Loucy (cell line): ENCODE data around the gene STX8.

Experiments used
- H2AFZ ChIP-seq: fragments of 200-600 bp; sonication (generic); 2 replicates; pipeline ENCODE4 v1.6.0; 2016; ENCODE audit warnings: antibody characterized with exemption, mild to moderate bottlenecking, low read length, moderate library complexity
- H3F3A ChIP-seq: fragments of 200-600 bp; 2 replicates; pipeline ENCODE4 v1.6.0; 2016; ENCODE audit warnings: antibody characterized with exemption, low read depth, mild to moderate bottlenecking
- H3K27me3 ChIP-seq: fragments of 200-600 bp; sonication (generic); 2 replicates; pipeline ENCODE4 v1.6.1; 2014; ENCODE audit warnings: low read length, mild to moderate bottlenecking; ENCODE audit not compliant: insufficient read depth, poor library complexity, severe bottlenecking
- H3K36me3 ChIP-seq: fragments of 200-600 bp; sonication (generic); 2 replicates; pipeline ENCODE4 v1.6.1; 2016; ENCODE audit warnings: low read length; ENCODE audit not compliant: insufficient read depth
- H3K4me1 ChIP-seq: fragments of 200-600 bp; sonication (generic); 2 replicates; pipeline ENCODE4 v1.5.1; 2014; ENCODE audit warnings: low read length, mild to moderate bottlenecking; ENCODE audit not compliant: insufficient read depth, poor library complexity, severe bottlenecking
- H3K4me2 ChIP-seq: fragments of 200-600 bp; sonication (generic); 2 replicates; pipeline ENCODE4 v1.6.0; 2014; ENCODE audit warnings: antibody characterized with exemption, low read length, low read depth, mild to moderate bottlenecking; ENCODE audit not compliant: poor library complexity, severe bottlenecking
- H3K4me3 ChIP-seq: fragments of 200-600 bp; sonication (generic); 2 replicates; pipeline ENCODE4 v1.5.1; 2014; ENCODE audit warnings: low read length, mild to moderate bottlenecking, mixed read lengths; ENCODE audit not compliant: poor library complexity, severe bottlenecking
- H3K79me2 ChIP-seq: fragments of 200-600 bp; sonication (generic); 2 replicates; pipeline ENCODE4 v1.6.1; 2014; ENCODE audit warnings: low read length; ENCODE audit not compliant: insufficient read depth
- H3K9ac ChIP-seq: fragments of 200-600 bp; sonication (generic); 2 replicates; pipeline ENCODE4 v1.6.0; 2014; ENCODE audit warnings: mild to moderate bottlenecking, low read depth, low read length, moderate library complexity; ENCODE audit not compliant: poor library complexity, severe bottlenecking
- H3K9me2 ChIP-seq: fragments of 200-600 bp; sonication (generic); replicated peaks from 2 replicates; pipeline ENCODE4 v1.6.1; 2016; ENCODE audit warnings: low read depth, low read length, mixed read lengths
- H3K9me3 ChIP-seq: fragments of 200-600 bp; sonication (generic); 2 replicates; pipeline ENCODE4 v1.6.1; 2014; ENCODE audit warnings: mild to moderate bottlenecking, antibody characterized with exemption, low read length, low read depth; ENCODE audit not compliant: insufficient read depth
- H4K20me1 ChIP-seq: fragments of 200-600 bp; sonication (generic); 2 replicates; pipeline ENCODE4 v1.6.0; 2014; ENCODE audit warnings: antibody characterized with exemption, low read length, mild to moderate bottlenecking; ENCODE audit not compliant: insufficient read depth, poor library complexity, severe bottlenecking
- EZH2phosphoT487 ChIP-seq: fragments of 200-600 bp; IDR thresholded peaks from 2 replicates; pipeline ENCODE4 v1.6.1; 2018; ENCODE audit warnings: antibody characterized with exemption, mild to moderate bottlenecking, moderate library complexity, borderline replicate concordance
- TF ChIP-seq, protein P1 (sequence below): fragments of 200-600 bp; sonication (generic); conservative IDR thresholded peaks from 2 replicates; pipeline ENCODE4 v1.5.1; 2014; ENCODE audit warnings: mild to moderate bottlenecking, antibody characterized with exemption, low read length

STX8 gene

DNA sequence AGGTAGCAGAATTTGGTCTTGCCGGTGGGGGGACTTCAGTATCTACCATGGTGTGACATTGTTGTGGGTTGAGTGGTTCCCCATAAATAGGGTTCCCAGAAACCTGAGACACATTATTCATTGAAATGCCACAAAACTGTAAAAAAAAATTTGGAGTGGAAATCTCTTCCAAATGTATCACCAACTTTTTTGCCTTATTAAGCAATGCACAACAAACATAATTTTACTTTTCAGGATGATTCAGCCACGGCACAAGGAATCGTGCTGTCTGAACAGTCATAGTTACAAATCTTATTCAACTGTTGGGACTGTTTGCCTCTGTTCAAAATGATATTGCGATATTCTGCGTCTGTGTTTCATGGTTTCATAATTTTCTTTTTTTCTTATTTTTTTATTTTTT lies 373.1 kb downstream of the STX8 start:
- no peak for TF ChIP-seq EZH2phosphoT487
- TF ChIP-seq, protein P1, sequence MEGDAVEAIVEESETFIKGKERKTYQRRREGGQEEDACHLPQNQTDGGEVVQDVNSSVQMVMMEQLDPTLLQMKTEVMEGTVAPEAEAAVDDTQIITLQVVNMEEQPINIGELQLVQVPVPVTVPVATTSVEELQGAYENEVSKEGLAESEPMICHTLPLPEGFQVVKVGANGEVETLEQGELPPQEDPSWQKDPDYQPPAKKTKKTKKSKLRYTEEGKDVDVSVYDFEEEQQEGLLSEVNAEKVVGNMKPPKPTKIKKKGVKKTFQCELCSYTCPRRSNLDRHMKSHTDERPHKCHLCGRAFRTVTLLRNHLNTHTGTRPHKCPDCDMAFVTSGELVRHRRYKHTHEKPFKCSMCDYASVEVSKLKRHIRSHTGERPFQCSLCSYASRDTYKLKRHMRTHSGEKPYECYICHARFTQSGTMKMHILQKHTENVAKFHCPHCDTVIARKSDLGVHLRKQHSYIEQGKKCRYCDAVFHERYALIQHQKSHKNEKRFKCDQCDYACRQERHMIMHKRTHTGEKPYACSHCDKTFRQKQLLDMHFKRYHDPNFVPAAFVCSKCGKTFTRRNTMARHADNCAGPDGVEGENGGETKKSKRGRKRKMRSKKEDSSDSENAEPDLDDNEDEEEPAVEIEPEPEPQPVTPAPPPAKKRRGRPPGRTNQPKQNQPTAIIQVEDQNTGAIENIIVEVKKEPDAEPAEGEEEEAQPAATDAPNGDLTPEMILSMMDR, result no peak
- Histone ChIP-seq H3K27me3 (no peaks in the 10 kb centered on the region), H3F3A (no peaks in the 10 kb centered on the region), H3K79me2 (no peaks in the 10 kb centered on the region), H3K4me2 (no peak overlapping the region), H3K36me3 (no peaks in the 10 kb centered on the region), H3K9me3 (no peaks in the 10 kb centered on the region), H3K4me3 (no peak overlapping the region), H4K20me1 (no peaks in the 10 kb centered on the region), H3K9me2 (no peaks in the 10 kb centered on the region), H2AFZ (no peak overlapping the region), H3K9ac (no peak overlapping the region), H3K4me1 (no peaks in the 10 kb centered on the region)

DNA sequence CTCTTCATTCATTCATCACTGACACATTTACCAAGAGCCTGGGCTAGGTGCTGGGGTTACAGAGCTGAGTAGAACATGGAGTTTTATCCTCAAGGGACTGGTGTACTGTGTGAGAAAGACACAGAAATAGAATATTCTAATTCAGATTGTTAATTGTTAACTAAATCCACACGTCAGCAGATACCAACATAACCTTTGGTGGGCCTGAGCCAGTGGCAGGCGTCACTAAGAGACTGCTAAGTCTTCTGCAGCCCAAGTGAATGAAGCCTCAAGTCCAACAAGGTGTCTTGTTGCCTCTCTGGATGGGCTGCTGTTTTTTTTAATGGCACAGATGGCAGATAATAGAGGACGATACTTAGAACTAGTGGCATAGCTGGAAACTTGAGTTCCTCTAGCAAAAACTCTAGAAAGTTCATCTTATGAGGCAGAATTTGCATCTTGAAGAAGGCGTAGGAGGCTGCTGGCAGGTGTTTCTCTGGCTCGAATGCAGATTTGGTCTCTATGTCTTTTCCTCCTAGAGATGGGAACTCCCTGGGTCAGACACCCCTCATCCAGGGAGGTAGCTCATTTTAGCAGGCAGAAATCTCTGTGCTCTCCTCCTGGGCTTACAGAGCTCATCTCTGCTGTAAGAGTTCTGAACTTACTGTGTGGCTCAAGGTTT lies 374.8 kb downstream of the STX8 start:
- Histone ChIP-seq H3K4me3 (no peak overlapping the region), H3K4me1 (no peaks in the 10 kb centered on the region), H3K9me3 (no peaks in the 10 kb centered on the region), H4K20me1 (no peaks in the 10 kb centered on the region), H3K9ac (no peak overlapping the region), H3K79me2 (no peaks in the 10 kb centered on the region), H3K9me2 (no peaks in the 10 kb centered on the region), H3K36me3 (no peaks in the 10 kb centered on the region), H3K27me3 (no peaks in the 10 kb centered on the region), H3K4me2 (no peak overlapping the region), H3F3A (no peaks in the 10 kb centered on the region), H2AFZ (no peak overlapping the region)
- no peak for TF ChIP-seq EZH2phosphoT487
- TF ChIP-seq, protein P1, result no peak
